Ishikawa (cell line): ENCODE data around the gene BMF.

Source experiments
- CEBPB ChIP-seq: IDR thresholded peaks from 2 replicates; pipeline ENCODE4 v1.6.1; 2012
- CREB1 ChIP-seq: IDR thresholded peaks from 2 replicates; pipeline ENCODE4 v1.6.1; 2012; ENCODE audit warnings: low read depth
- EGR1 ChIP-seq: IDR thresholded peaks from 2 replicates; pipeline ENCODE4 v1.6.1; 2012
- EP300 ChIP-seq: IDR thresholded peaks from 2 replicates; pipeline ENCODE4 v1.6.1; 2012; ENCODE audit warnings: borderline replicate concordance
- FOXM1 ChIP-seq: IDR thresholded peaks from 2 replicates; pipeline ENCODE4 v1.6.1; 2012; ENCODE audit warnings: low read depth, borderline replicate concordance
- NFIC ChIP-seq: IDR thresholded peaks from 2 replicates; pipeline ENCODE4 v1.6.1; 2012
- RAD21 ChIP-seq: IDR thresholded peaks from 2 replicates; pipeline ENCODE4 v1.6.1; 2012; ENCODE audit warnings: low read depth
- TAF1 ChIP-seq: IDR thresholded peaks from 2 replicates; pipeline ENCODE4 v1.6.1; 2012; ENCODE audit warnings: low read depth, mild to moderate bottlenecking
- TCF12 ChIP-seq: IDR thresholded peaks from 2 replicates; pipeline ENCODE4 v1.6.1; 2012; ENCODE audit warnings: low read depth
- TEAD4 ChIP-seq: IDR thresholded peaks from 2 replicates; pipeline ENCODE4 v1.6.1; 2012
- YY1 ChIP-seq: IDR thresholded peaks from 2 replicates; pipeline ENCODE4 v1.6.1; 2012; ENCODE audit warnings: low read depth
- ZBTB7A ChIP-seq: IDR thresholded peaks from 2 replicates; pipeline ENCODE4 v1.6.1; 2012; ENCODE audit warnings: low read depth
- TF ChIP-seq, protein P1 (sequence below): IDR thresholded peaks from 2 replicates; pipeline ENCODE4 v1.6.1; 2012; ENCODE audit warnings: low read depth, mild to moderate bottlenecking
- TF ChIP-seq, protein P2 (sequence below): IDR thresholded peaks from 2 replicates; pipeline ENCODE4 v1.6.1; 2012
- TF ChIP-seq, protein P3 (sequence below): IDR thresholded peaks from 2 replicates; pipeline ENCODE4 v1.6.1; 2012

The BMF gene

DNA sequence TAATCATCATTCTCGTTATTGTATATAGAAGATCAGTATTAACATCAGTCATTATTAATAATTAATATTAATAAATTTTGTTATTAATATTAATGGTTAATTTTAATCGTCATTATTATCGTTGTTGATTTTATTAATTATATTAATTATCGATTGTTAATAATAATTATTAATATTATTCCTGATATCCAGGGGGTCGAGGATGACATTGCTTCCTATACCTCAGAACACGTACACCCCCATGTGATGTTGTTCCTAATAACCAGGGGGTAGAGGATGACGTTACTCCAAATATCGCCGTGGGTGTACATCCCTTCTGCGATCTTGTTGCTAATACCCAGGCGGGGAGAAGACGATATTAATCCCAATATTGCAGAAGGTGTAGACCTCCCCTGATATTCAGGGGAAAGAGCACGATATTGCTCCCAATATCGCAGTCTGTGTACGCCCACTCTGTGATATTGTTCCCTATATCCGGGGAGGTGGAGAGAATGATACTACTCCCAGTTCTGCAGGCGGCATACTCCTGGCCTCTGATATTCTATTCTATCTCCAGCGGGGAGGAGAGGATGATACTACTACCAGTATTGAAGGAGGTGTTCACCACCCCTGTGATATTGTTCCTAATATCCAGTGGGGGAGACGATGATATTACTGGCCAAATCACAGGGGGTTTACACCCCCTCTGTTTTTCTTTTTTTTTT is 22.3 kb upstream of the BMF start:
- TF ChIP-seq, protein P1, sequence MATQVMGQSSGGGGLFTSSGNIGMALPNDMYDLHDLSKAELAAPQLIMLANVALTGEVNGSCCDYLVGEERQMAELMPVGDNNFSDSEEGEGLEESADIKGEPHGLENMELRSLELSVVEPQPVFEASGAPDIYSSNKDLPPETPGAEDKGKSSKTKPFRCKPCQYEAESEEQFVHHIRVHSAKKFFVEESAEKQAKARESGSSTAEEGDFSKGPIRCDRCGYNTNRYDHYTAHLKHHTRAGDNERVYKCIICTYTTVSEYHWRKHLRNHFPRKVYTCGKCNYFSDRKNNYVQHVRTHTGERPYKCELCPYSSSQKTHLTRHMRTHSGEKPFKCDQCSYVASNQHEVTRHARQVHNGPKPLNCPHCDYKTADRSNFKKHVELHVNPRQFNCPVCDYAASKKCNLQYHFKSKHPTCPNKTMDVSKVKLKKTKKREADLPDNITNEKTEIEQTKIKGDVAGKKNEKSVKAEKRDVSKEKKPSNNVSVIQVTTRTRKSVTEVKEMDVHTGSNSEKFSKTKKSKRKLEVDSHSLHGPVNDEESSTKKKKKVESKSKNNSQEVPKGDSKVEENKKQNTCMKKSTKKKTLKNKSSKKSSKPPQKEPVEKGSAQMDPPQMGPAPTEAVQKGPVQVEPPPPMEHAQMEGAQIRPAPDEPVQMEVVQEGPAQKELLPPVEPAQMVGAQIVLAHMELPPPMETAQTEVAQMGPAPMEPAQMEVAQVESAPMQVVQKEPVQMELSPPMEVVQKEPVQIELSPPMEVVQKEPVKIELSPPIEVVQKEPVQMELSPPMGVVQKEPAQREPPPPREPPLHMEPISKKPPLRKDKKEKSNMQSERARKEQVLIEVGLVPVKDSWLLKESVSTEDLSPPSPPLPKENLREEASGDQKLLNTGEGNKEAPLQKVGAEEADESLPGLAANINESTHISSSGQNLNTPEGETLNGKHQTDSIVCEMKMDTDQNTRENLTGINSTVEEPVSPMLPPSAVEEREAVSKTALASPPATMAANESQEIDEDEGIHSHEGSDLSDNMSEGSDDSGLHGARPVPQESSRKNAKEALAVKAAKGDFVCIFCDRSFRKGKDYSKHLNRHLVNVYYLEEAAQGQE, result no peak
- TF ChIP-seq TCF12 (no peak), YY1 (no peak), EGR1 (no peak), CREB1 (no peak), FOXM1 (no peak), ZBTB7A (no peak), RAD21 (no peak), CEBPB (no peak), NFIC (no peak), TAF1 (no peak), TEAD4 (no peak), EP300 (no peak)
- TF ChIP-seq, protein P2, sequence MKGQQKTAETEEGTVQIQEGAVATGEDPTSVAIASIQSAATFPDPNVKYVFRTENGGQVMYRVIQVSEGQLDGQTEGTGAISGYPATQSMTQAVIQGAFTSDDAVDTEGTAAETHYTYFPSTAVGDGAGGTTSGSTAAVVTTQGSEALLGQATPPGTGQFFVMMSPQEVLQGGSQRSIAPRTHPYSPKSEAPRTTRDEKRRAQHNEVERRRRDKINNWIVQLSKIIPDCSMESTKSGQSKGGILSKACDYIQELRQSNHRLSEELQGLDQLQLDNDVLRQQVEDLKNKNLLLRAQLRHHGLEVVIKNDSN, result no peak
- TF ChIP-seq, protein P3, sequence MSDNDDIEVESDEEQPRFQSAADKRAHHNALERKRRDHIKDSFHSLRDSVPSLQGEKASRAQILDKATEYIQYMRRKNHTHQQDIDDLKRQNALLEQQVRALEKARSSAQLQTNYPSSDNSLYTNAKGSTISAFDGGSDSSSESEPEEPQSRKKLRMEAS, result no peak

DNA sequence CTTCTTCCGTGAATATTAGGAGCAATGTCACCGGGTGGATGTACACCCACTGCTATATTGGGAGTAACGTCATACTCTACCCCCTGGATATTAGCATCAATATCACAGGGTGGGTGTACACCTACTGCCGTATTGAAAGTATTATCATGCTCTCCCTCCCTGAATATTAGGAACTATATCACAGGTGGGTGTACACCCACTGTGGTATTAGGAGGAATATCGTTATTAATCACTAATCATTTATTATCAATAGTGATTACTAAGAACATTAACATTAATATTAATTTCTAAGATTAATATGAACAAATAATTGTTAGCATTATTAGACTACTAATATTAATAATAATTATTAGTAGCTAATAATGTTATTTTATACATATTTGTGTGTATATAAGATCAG is 21.4 kb upstream of the BMF start:
- TF ChIP-seq, protein P1, result no peak
- TF ChIP-seq FOXM1, result no peak
- no peak for TF ChIP-seq EGR1
- no peak for TF ChIP-seq TEAD4
- TF ChIP-seq CEBPB, result no peak
- no peak for TF ChIP-seq EP300
- no peak for TF ChIP-seq YY1
- TF ChIP-seq RAD21, result no peak
- TF ChIP-seq, protein P3, result no peak

DNA sequence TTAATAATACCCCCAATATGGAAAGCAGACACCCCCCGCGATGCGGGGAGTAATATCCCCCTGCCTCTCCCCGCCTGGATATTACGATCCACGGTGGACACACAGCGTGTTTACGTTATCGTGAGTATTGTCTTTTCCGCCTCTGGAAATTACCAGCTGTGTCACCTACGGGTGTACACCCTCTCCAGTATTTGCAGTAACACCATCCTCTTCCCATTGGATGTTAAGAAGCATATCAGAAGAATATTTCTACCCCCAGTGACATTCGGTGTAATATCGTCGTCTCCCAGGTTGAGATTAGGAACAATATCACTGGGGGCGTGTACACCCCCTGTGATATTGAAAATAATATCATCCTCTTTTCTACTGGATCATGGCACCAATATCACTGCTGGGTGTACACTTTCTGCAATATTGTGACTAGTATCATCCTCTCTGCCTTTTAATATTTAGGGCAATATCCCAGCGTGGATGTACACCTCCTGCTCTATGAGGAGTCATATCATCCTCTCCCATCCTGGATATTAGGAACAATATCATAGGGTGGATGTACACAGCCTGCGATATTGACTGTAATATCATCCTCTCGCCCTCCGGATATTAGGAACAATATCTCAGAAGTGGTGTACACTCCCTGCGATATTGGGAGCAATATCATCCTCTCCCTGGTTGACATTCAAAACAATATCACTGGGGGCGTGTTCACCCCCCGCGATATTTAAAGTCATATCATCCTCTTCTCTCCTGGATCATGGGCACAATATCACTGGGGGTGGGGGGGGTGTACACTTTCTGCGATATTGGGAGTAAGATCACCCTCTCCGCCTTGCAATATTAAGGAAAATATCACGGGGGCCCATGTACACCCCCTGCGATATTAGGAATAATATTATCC is 20.3 kb upstream of the BMF start:
- TF ChIP-seq, protein P1, result no peak
- no peak for TF ChIP-seq EGR1
- no peak for TF ChIP-seq CREB1
- no peak for TF ChIP-seq CEBPB
- TF ChIP-seq, protein P3, result no peak
- TF ChIP-seq EP300, result no peak

DNA sequence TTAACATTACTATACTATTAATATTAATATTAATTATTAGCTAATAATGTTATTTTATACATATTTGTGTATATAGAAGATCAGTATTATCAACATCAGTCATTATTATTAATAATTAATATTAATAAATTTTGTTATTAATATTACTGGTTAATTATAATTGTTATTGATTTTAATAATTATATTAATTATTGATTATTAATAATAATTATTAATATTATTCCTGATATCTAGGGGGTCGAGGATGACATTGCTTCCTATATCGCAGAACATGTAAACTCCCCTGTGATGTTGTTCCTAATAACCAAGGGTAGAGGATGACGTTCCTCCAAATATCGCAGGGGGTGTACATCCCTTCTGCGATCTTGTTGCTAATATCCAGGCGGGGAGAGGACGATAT is 17.3 kb upstream of the BMF start:
- TF ChIP-seq ZBTB7A (no peak), NFIC (no peak)
